ENCODE data around the gene TST. TPM values are rescaled to one million over a fixed set of nuclear protein-coding genes. Genes with fewer than 3 reads are reported as not detected.

Gene TST
- total and polyA plus RNA-seq, 7 donors, result 18.4 to 46.9 (median 24.1) TPM

DNA sequence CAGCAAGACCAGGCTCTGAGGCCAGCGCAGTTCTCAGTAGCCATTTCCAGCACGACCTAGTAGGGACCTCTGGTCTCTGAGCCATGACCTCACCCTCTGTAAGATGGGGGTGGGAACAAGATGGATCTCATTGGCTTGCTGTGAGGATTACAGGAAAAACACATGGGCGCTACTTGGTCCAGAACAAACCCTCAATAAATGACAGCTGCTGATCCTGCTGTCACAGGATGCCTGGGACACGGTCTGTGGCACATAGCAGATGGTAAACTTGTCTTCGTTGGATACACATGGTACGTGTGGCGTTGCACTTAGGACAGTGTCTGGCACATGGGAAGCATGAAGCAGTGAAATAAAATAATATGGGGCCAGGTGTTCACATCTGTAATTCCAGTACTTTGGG is 27.8 kb upstream of the TST start:
- intact Hi-C loops (cut with DNase I), result loop anchor here in 1 of 2 donors (10.0 kb wide), 1 partner anchor 262 kb away; no protein-coding TSS in a partner anchor
- Histone ChIP-seq H3K4me3 (no peak overlapping the region), H3K9me3 (no peaks in the 10 kb centered on the region), H3K4me1 (no peaks in the 10 kb centered on the region), H3K27ac (no peak overlapping the region), H3K27me3 (ENCODE audit: insufficient read depth in 3 of 3, low read length in 2 of 3) (peaks cover 0 to 31% (median 4%) of the 10 kb centered on the region in 3 donors), H3K36me3 (ENCODE audit: insufficient read depth in 1 of 2, low read depth in 1 of 2) (no peaks in the 10 kb centered on the region)
- WGBS, 3 donors, result 63 to 68% (median 66%) methylated on average over 7 of the region's 7 CpGs
- DNase-seq (no peak), ATAC-seq (no peak)
- TF ChIP-seq CTCF (IDR thresholded peaks at IDR 0.05), result no peak

DNA sequence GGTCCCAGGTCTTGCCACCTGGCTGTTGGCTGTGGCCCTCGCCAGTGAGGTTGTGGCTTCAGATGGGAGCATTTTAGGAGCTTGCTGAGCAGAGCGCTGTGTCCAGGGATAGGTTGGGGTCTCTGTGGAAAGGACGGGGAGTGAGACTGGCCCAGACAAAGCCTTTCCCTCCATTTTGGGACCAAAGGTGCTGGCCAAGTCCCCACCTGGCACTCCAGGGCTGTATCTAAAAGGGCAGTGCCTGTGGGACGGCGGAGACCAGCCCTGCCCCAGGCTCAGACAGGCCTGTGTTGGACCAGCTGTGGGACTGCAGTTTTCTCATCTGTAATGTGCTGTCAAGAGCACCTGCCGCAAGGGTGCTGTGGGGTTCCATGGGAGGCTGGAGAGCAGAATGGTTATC is 27.3 kb upstream of the TST start:
- no peak for DNase-seq
- Histone ChIP-seq H3K27ac (no peak overlapping the region), H3K4me3 (no peak overlapping the region), H3K9me3 (no peaks in the 10 kb centered on the region), H3K4me1 (no peaks in the 10 kb centered on the region), H3K36me3 (ENCODE audit: insufficient read depth in 1 of 2, low read depth in 1 of 2) (no peaks in the 10 kb centered on the region), H3K27me3 (ENCODE audit: insufficient read depth in 3 of 3, low read length in 2 of 3) (peaks cover 0 to 30% (median 4%) of the 10 kb centered on the region in 3 donors)
- no peak for TF ChIP-seq CTCF (IDR thresholded peaks at IDR 0.05)
- intact Hi-C loops (cut with DNase I), result loop anchor here in 1 of 2 donors (10.0 kb wide), 1 partner anchor 262 kb away; no protein-coding TSS in a partner anchor
- 80 to 90% (median 82%) methylated on average over 6 of the region's 6 CpGs for WGBS, 3 donors
- ATAC-seq, result no peak

DNA sequence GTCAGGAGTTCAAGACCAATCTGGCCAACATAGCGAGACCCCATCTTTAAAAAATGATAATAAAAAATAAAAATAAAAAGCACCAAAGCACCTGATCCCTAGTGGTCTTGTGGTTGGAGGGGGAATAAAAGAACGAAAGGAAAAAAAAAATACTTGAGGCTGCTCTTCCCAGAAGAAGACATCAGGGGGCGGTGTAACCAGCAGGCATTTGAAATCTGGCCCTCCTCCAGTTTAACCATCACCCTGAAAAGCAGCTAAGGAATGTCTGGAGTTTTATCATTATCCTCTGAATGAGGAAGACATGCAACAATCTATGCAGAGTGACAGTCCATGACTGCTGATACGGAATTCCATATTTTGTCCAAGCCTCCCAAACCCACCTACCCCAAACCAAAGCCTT is 26.7 kb upstream of the TST start:
- Histone ChIP-seq H3K27ac (no peak overlapping the region), H3K4me1 (no peaks in the 10 kb centered on the region), H3K36me3 (ENCODE audit: insufficient read depth in 1 of 2, low read depth in 1 of 2) (no peaks in the 10 kb centered on the region), H3K4me3 (no peak overlapping the region), H3K27me3 (ENCODE audit: insufficient read depth in 3 of 3, low read length in 2 of 3) (peaks cover 0 to 27% (median 4%) of the 10 kb centered on the region in 3 donors), H3K9me3 (no peaks in the 10 kb centered on the region)
- ATAC-seq (no peak), DNase-seq (no peak)
- intact Hi-C loops (cut with DNase I), result loop anchor here in 1 of 2 donors (10.0 kb wide), 1 partner anchor 261 kb away; no protein-coding TSS in a partner anchor
- 52 to 58% (median 52%) methylated on average over 4 of the region's 4 CpGs for WGBS, 3 donors
- no peak for TF ChIP-seq CTCF (IDR thresholded peaks at IDR 0.05)

DNA sequence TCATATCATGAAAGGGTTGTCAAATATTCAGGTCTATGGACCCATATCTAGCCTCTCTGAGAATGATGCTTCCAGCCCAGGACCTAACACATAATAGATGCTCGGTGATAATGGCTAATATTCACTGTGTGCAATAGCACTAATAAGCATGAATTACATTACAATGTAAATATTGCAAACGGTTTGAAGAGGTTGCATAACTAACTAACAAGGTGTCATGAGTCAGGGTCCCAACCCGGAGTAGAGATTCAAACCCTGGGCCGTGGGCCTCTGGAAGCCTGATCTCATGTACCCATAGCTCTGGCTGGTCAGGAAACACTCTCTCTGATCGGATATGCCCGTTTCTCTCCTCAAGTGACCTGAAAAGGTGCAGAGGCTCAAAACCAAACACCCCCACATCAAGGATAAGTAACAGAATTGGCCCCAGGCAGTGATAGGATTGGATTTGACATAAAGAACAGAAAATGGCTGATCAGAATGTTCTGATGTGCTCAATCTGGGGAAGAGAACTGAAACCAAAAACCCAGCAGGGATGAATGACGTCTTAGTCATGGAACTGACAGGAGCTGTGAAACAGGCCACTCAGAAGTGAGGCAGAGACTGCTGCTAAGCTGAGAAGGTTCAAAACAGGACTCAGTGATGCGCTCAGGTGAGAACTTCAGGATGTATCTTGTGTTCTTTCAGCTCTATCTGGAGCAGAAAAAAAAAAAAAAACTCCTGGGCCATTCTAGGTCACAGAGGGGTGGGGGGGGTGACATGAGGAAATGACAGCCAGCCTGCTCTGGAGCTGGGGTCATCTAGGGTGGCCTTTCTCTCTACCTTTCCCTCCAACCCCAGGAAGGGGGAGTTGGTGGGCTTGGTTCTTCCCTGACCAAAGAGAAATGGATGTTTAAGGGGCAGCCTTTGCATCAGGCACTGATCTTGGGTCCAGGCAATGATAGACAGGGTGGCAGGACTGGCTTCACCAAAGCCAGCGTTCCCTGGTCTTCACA is 25.7 kb upstream of the TST start:
- no peak for DNase-seq
- TF ChIP-seq CTCF (IDR thresholded peaks at IDR 0.05), result no peak
- intact Hi-C loops (cut with DNase I), result loop anchor here in 1 of 2 donors (10.0 kb wide), 1 partner anchor 260 kb away; no protein-coding TSS in a partner anchor

More for the DNA sequence above, 25.7 kb upstream of the TST start:
- H3K4me3 ChIP-seq, result no peak overlapping the region
- H3K36me3 ChIP-seq (ENCODE audit: insufficient read depth in 1 of 2, low read depth in 1 of 2), result no peaks in the 10 kb centered on the region
- WGBS, 3 donors, result 75 to 83% (median 82%) methylated on average over 9 of the region's 9 CpGs
- ATAC-seq, result no peak
- H3K4me1 ChIP-seq, result no peaks in the 10 kb centered on the region
- H3K27ac ChIP-seq, result no peak overlapping the region
- no peaks in the 10 kb centered on the region for H3K9me3 ChIP-seq
- peaks cover 0 to 28% (median 0%) of the 10 kb centered on the region in 3 donors for H3K27me3 ChIP-seq (ENCODE audit: insufficient read depth in 3 of 3, low read length in 2 of 3)

All from psoas muscle (tissue), 8 donors.